CD4-positive, alpha-beta memory T cell (primary cell): Measurements from ENCODE around the gene NCAM2. TPM values are rescaled to one million over a fixed set of nuclear protein-coding genes. Genes with fewer than 3 reads are reported as not detected.

Source experiments
- CTCF ChIA-PET: fragments of 350-600 bp; sonication (Branson Sonifier 250); formaldehyde crosslinking; loops from one replicate; lab custom pipeline; 2021; ENCODE audit warnings: inconsistent platforms; ENCODE audit not compliant: partially characterized antibody; lab: Charles Lee
- POLR2A ChIA-PET: fragments of 350-600 bp; sonication (Branson Sonifier 250); formaldehyde crosslinking; loops from one replicate; lab custom pipeline; 2021; ENCODE audit not compliant: partially characterized antibody; lab: Charles Lee
- DNase-seq, 5 donors: peaks; one replicate each; pipeline versions ENCODE4 v3.0.0 to v3.0.0-alpha.2; 2020 to 2022; ENCODE audit warnings: mixed read lengths in 1 of 5
- H3K27ac ChIP-seq: one replicate; pipeline ENCODE4 v1.7.0; 2013; ENCODE audit warnings: low read depth, low read length
- H3K27me3 ChIP-seq: 2 replicates; pipeline ENCODE4 v1.7.0; 2013; ENCODE audit warnings: mild to moderate bottlenecking, low read length, moderate library complexity; ENCODE audit not compliant: insufficient read depth
- H3K36me3 ChIP-seq: 2 replicates; pipeline ENCODE4 v1.7.0; 2013; ENCODE audit warnings: mild to moderate bottlenecking, low read length, moderate library complexity; ENCODE audit not compliant: insufficient read depth
- H3K4me1 ChIP-seq: 2 replicates; pipeline ENCODE4 v1.7.0; 2013; ENCODE audit warnings: mild to moderate bottlenecking, low read length, moderate library complexity; ENCODE audit not compliant: insufficient read depth
- H3K4me3 ChIP-seq, 2 donors: one replicate each; pipeline ENCODE4 v1.7.0; 2013; ENCODE audit warnings: low read length in 2 of 2, mild to moderate bottlenecking in 1 of 2
- H3K9me3 ChIP-seq, 2 donors: one replicate each; pipeline ENCODE4 v1.7.0; 2013; ENCODE audit warnings: low read length in 2 of 2, control low read depth in 1 of 2; ENCODE audit not compliant: control insufficient read depth in 1 of 2
- H3K27ac Mint-ChIP-seq, 7 donors: one replicate each; pipeline ENCODE4 v1.8.0; 2020 to 2021; ENCODE audit warnings: mixed read lengths in 7 of 7, mild to moderate bottlenecking in 6 of 7, inconsistent platforms in 3 of 7, moderate library complexity in 3 of 7
- H3K27me3 Mint-ChIP-seq, 2 donors: one replicate each; pipeline ENCODE4 v1.8.0; 2020 to 2021; ENCODE audit warnings: mixed read lengths in 2 of 2
- H3K36me3 Mint-ChIP-seq, 2 donors: one replicate each; pipeline ENCODE4 v1.8.0; 2020 to 2021; ENCODE audit warnings: mixed read lengths in 2 of 2, inconsistent platforms in 1 of 2, mild to moderate bottlenecking in 1 of 2
- H3K4me1 Mint-ChIP-seq, 4 donors: one replicate each; pipeline ENCODE4 v1.8.0; 2020 to 2021; ENCODE audit warnings: mixed read lengths in 4 of 4, mild to moderate bottlenecking in 1 of 4
- H3K4me3 Mint-ChIP-seq, 8 donors: one replicate each; pipeline ENCODE4 v1.8.0; 2020 to 2021; ENCODE audit warnings: mixed read lengths in 8 of 8, mild to moderate bottlenecking in 7 of 8, moderate library complexity in 6 of 8, inconsistent platforms in 3 of 8
- H3K9me3 Mint-ChIP-seq, 8 donors: one replicate each; pipeline ENCODE4 v1.8.0; 2020 to 2021; ENCODE audit warnings: mixed read lengths in 8 of 8, mild to moderate bottlenecking in 5 of 8, inconsistent platforms in 3 of 8, moderate library complexity in 1 of 8
- intact Hi-C: fragments of 100-400 bp; cut with micrococcal nuclease; formaldehyde crosslinking; loops from one replicate; pipeline ENCODE4 v1.15.1; 2023
- polyA plus RNA-seq, 2 donors: library from polyadenylated mRNA; unstranded; fragments of 300-500 nt; fragmentation: Illumina TruSeq; gene quantifications; one replicate each; pipeline ENCODE4 v1.2.3, GENCODE V29; 2021
- total RNA-seq, 2 experiments: library from RNA; stranded (reverse); gene quantifications; one replicate each; pipeline ENCODE4 v1.2.3, GENCODE V29; 2021

Gene NCAM2
- total and polyA plus RNA-seq, 4 experiments from 2014 or later: not detected

DNA sequence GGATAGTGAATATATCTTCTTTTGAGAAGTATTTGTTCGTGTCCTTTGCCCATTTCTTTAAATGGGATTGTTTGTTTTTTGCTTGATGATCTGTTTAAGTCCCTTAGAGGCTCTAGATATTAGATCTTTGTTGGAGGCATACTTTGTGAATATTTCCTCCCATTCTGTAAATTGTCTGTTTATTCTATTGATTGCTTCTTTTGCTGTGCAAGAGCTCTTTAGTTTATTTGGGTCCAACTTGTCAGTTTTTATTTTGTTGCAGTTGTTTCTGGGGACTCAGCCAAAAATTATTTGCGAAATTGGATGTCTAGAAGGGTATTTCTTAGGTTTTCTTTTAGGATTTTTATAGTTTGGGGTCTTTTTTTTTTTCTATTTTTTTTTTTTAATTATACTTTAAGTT lies 302.8 kb downstream of the NCAM2 start:
- H3K9me3 ChIP-seq: no peaks in the 10 kb centered on the region
- no peak overlapping the region for H3K4me3 Mint-ChIP-seq
- no peaks in the 10 kb centered on the region for H3K27me3 Mint-ChIP-seq
- no peaks in the 10 kb centered on the region for H3K4me1 ChIP-seq
- DNase-seq: no peak
- no peak overlapping the region for H3K27ac Mint-ChIP-seq
- H3K36me3 ChIP-seq: no peaks in the 10 kb centered on the region
- ChIA-PET CTCF (no interaction called here), POLR2A (no interaction called here)
- no peaks in the 10 kb centered on the region for H3K36me3 Mint-ChIP-seq
- H3K9me3 Mint-ChIP-seq: peaks cover 0 to 7% (median 2%) of the 10 kb centered on the region in 8 donors
- H3K4me1 Mint-ChIP-seq: no peaks in the 10 kb centered on the region
- no peak overlapping the region for H3K27ac ChIP-seq
- no peaks in the 10 kb centered on the region for H3K27me3 ChIP-seq
- no peak overlapping the region for H3K4me3 ChIP-seq
- intact Hi-C loops: no loop called here

DNA sequence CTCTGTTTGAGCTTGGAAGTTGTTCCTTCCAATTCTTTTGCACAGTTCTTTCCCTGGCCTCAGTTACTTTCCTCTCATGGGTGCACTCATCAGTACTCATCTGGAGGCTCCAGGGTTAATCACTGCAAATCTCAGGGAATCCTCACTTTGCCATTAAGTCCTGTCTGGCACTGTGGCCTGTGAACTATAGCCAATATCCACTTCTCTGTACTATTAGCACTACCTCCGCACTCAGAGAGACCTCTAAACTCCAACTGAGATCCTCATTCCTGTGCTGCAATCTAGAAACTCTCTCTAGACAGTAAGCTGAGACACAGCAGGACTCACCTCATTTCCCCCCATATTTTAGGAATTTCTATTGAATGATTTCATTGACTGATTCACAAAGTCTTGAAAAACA lies 311.3 kb downstream of the NCAM2 start:
- H3K9me3 Mint-ChIP-seq: peaks cover 0 to 10% (median 2%) of the 10 kb centered on the region in 8 donors
- Histone ChIP-seq H3K4me3 (no peak overlapping the region), H3K36me3 (no peaks in the 10 kb centered on the region), H3K27ac (no peak overlapping the region), H3K27me3 (no peaks in the 10 kb centered on the region), H3K4me1 (no peaks in the 10 kb centered on the region), H3K9me3 (no peaks in the 10 kb centered on the region)
- H3K36me3 Mint-ChIP-seq: no peaks in the 10 kb centered on the region
- no peak overlapping the region for H3K4me3 Mint-ChIP-seq
- H3K27me3 Mint-ChIP-seq: no peaks in the 10 kb centered on the region
- ChIA-PET POLR2A (no interaction called here), CTCF (no interaction called here)
- H3K27ac Mint-ChIP-seq: no peak overlapping the region
- H3K4me1 Mint-ChIP-seq: no peaks in the 10 kb centered on the region
- no peak for DNase-seq
- intact Hi-C loops: no loop called here

DNA sequence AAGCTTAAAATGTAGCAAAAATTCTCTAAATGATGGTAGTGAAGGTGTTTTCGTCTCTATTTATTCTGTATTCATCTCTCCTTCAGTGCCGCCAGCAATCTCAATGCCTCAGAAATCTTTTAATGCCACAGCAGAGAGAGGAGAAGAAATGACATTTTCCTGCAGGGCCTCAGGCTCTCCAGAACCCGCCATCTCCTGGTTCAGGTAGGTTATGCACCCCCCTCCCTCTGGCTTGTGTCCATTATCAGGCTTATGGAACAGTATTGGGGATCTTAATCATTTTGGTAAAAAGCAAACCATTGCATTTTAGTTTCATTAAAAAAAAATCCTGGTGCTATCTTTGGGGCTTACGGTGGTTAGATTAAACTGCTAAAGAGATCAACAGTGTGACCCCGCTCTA lies 326.1 kb downstream of the NCAM2 start:
- Histone ChIP-seq H3K36me3 (no peaks in the 10 kb centered on the region), H3K27me3 (no peaks in the 10 kb centered on the region), H3K4me3 (no peak overlapping the region), H3K4me1 (no peaks in the 10 kb centered on the region), H3K9me3 (no peaks in the 10 kb centered on the region), H3K27ac (no peak overlapping the region)
- Mint-ChIP-seq H3K27ac (no peak overlapping the region), H3K36me3 (no peaks in the 10 kb centered on the region), H3K4me3 (no peak overlapping the region), H3K27me3 (no peaks in the 10 kb centered on the region), H3K9me3 (peaks cover 0 to 11% (median 1%) of the 10 kb centered on the region in 8 donors), H3K4me1 (no peaks in the 10 kb centered on the region)
- POLR2A ChIA-PET: no interaction called here
- DNase-seq: no peak
- CTCF ChIA-PET: no interaction called here
- intact Hi-C loops: no loop called here

DNA sequence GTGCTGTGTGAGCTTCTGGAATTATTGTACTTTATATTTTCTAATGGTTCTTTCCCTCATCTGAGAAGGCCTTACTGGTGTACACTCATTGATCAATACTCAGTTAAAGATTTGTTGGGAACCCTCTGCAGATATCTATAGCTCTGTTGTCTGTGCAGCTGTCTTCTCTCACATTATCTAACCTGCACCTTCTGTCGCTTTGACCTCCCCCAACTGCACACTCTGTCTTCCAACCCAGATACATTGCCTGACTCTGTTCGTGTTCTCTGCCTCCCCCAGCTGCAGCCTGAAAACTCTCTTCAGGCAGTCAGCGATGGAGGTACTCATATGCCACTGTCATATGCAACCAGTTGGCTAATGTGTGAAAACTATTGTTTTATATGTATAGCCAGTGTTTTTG lies 334.3 kb downstream of the NCAM2 start:
- Mint-ChIP-seq H3K9me3 (peaks cover 0 to 12% (median 3%) of the 10 kb centered on the region in 8 donors), H3K27ac (no peak overlapping the region), H3K36me3 (no peaks in the 10 kb centered on the region), H3K4me3 (no peak overlapping the region), H3K4me1 (no peaks in the 10 kb centered on the region), H3K27me3 (peaks cover 0 to 2% of the 10 kb centered on the region in 2 donors)
- Histone ChIP-seq H3K36me3 (no peaks in the 10 kb centered on the region), H3K4me1 (no peaks in the 10 kb centered on the region), H3K9me3 (no peaks in the 10 kb centered on the region), H3K27me3 (no peaks in the 10 kb centered on the region), H3K4me3 (no peak overlapping the region), H3K27ac (no peak overlapping the region)
- CTCF ChIA-PET: no interaction called here
- POLR2A ChIA-PET: no interaction called here
- intact Hi-C loops: no loop called here
- no peak for DNase-seq

DNA sequence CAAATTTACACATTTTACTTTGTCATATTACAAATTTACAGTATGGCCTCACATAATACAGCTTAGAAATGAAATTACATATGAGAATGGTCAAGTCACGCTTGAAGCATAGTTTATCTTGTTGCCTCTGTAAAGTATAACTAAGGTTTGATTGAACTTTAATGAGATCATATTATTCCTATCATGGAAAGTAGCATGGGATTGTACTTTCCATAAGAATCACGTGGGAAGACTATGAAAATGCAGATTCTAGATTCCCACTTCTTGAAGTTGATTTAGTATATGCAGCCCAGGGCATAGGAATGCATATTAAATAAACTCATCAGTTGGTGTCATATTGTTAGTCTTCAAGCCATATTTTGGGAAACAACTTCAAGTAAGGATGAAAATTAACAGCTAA lies 342.8 kb downstream of the NCAM2 start:
- Histone ChIP-seq H3K36me3 (no peaks in the 10 kb centered on the region), H3K9me3 (peaks cover 0 to 15% of the 10 kb centered on the region in 2 donors), H3K27ac (no peak overlapping the region), H3K4me3 (no peak overlapping the region), H3K4me1 (no peaks in the 10 kb centered on the region), H3K27me3 (no peaks in the 10 kb centered on the region)
- ChIA-PET CTCF (no interaction called here), POLR2A (no interaction called here)
- peaks cover 6 to 25% (median 12%) of the 10 kb centered on the region in 8 donors for H3K9me3 Mint-ChIP-seq
- no peaks in the 10 kb centered on the region for H3K27me3 Mint-ChIP-seq
- no peak for DNase-seq
- intact Hi-C loops: no loop called here
- H3K36me3 Mint-ChIP-seq: no peaks in the 10 kb centered on the region
- no peak overlapping the region for H3K4me3 Mint-ChIP-seq
- H3K4me1 Mint-ChIP-seq: no peaks in the 10 kb centered on the region
- no peak overlapping the region for H3K27ac Mint-ChIP-seq

DNA sequence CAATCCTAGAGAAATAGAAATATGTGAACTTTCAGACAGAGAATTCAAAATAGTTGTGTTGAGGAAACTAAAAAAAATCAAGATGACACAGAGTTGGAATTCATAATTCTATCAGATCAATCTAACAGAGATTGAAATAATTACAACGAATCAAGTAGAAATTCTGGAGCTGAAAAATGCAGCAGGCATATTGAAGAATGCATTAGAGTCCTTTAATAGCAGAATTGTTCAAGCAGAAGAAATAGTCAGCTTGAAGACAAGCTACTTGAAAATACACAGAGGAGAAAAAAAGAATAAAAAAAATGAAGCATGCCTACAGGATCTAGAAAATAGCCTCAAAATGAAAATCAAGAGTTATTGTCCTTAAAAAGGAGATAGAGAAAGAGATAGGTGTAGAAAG lies 347.1 kb downstream of the NCAM2 start:
- ChIA-PET POLR2A (no interaction called here), CTCF (no interaction called here)
- Mint-ChIP-seq H3K4me3 (no peak overlapping the region), H3K4me1 (no peaks in the 10 kb centered on the region), H3K9me3 (peaks cover 11 to 34% (median 23%) of the 10 kb centered on the region in 8 donors), H3K27me3 (no peaks in the 10 kb centered on the region), H3K27ac (no peak overlapping the region), H3K36me3 (no peaks in the 10 kb centered on the region)
- Histone ChIP-seq H3K27ac (no peak overlapping the region), H3K27me3 (no peaks in the 10 kb centered on the region), H3K4me1 (no peaks in the 10 kb centered on the region), H3K36me3 (no peaks in the 10 kb centered on the region), H3K9me3 (peaks cover 0 to 15% of the 10 kb centered on the region in 2 donors), H3K4me3 (no peak overlapping the region)
- intact Hi-C loops: no loop called here
- DNase-seq: no peak

DNA sequence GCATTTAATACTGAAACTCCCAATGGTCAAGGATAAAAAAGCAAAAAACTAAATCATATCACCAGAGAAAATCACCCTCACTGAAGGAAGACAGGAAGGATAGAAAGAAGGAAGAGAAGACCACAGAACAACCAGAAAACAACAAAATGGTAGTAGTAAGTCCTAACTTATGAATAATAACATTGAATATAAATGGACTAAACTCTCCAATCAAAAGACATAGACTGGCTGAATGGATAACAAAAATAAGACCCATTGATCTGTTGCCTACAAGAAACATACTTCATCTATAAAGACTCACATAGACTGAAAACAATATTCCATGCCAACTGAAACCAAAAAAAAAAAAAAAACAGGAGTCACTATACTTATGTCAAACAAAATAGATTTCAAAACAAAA lies 347.7 kb downstream of the NCAM2 start:
- Mint-ChIP-seq H3K4me1 (no peaks in the 10 kb centered on the region), H3K36me3 (no peaks in the 10 kb centered on the region), H3K27ac (no peak overlapping the region), H3K9me3 (peaks cover 11 to 34% (median 23%) of the 10 kb centered on the region in 8 donors), H3K4me3 (no peak overlapping the region), H3K27me3 (no peaks in the 10 kb centered on the region)
- ChIA-PET CTCF (no interaction called here), POLR2A (no interaction called here)
- Histone ChIP-seq H3K4me3 (no peak overlapping the region), H3K4me1 (no peaks in the 10 kb centered on the region), H3K36me3 (no peaks in the 10 kb centered on the region), H3K27me3 (no peaks in the 10 kb centered on the region), H3K27ac (no peak overlapping the region), H3K9me3 (peaks cover 0 to 15% of the 10 kb centered on the region in 2 donors)
- DNase-seq: no peak
- intact Hi-C loops: no loop called here

DNA sequence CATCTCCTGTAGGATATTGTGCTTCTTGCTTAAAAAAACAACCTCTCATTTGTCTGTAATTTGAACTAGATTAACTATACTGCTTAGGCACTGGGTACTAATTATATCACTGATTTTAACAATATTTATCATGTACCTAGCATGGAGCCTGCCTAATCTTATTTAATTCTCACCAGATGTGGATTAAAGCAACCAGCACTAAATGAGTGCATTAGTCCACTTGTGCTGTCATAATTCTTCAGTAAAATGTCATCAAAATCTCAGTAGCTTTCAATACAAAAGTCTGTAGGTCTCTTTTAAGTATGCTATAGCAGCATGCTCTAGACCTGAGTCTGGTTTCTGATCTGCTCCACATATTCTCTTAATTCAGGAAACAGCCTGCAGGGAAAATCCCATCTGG lies 368.1 kb downstream of the NCAM2 start:
- H3K9me3 ChIP-seq: no peaks in the 10 kb centered on the region
- H3K27ac ChIP-seq: no peak overlapping the region
- Mint-ChIP-seq H3K4me3 (no peak overlapping the region), H3K27me3 (no peaks in the 10 kb centered on the region), H3K27ac (no peak overlapping the region), H3K9me3 (peaks cover 0 to 18% (median 7%) of the 10 kb centered on the region in 8 donors), H3K4me1 (no peaks in the 10 kb centered on the region), H3K36me3 (no peaks in the 10 kb centered on the region)
- ChIA-PET POLR2A (no interaction called here), CTCF (no interaction called here)
- H3K4me3 ChIP-seq: no peak overlapping the region
- H3K4me1 ChIP-seq: no peaks in the 10 kb centered on the region
- intact Hi-C loops: no loop called here
- H3K27me3 ChIP-seq: no peaks in the 10 kb centered on the region
- no peaks in the 10 kb centered on the region for H3K36me3 ChIP-seq
- no peak for DNase-seq
